Duodenal mucosa (tissue), 2 donors: ENCODE measurements around the gene NXPH1.

ENCODE experiments used
- H3K27ac ChIP-seq: one replicate; pipeline ENCODE4 v1.7.0; 2013; ENCODE audit warnings: low read depth, low read length
- H3K27me3 ChIP-seq, 2 donors: one replicate each; pipeline ENCODE4 v1.7.0; 2013; ENCODE audit warnings: low read length in 2 of 2, control low read depth in 1 of 2; ENCODE audit not compliant: insufficient read depth in 2 of 2, control insufficient read depth in 1 of 2
- H3K36me3 ChIP-seq, 2 donors: one replicate each; pipeline ENCODE4 v1.7.0; 2013; ENCODE audit warnings: low read length in 2 of 2, control low read depth in 1 of 2; ENCODE audit not compliant: insufficient read depth in 2 of 2, control insufficient read depth in 1 of 2
- H3K4me1 ChIP-seq, 2 donors: one replicate each; pipeline ENCODE4 v1.7.0; 2013; ENCODE audit warnings: low read length in 2 of 2, control low read depth in 1 of 2; ENCODE audit not compliant: insufficient read depth in 2 of 2, control insufficient read depth in 1 of 2
- H3K4me3 ChIP-seq, 2 donors: one replicate each; pipeline ENCODE4 v1.7.0; 2013; ENCODE audit warnings: low read length in 2 of 2, low read depth in 1 of 2
- H3K9ac ChIP-seq, 2 donors: one replicate each; pipeline ENCODE4 v1.7.0; 2013; ENCODE audit warnings: low read length in 2 of 2, low read depth in 1 of 2
- H3K9me3 ChIP-seq, 2 donors: one replicate each; pipeline ENCODE4 v1.7.0; 2013; ENCODE audit warnings: low read length in 2 of 2, control low read depth in 1 of 2; ENCODE audit not compliant: control insufficient read depth in 1 of 2

The NXPH1 gene

GRCh38 chr7:8499128-8499527 is 65.7 kb downstream of the NXPH1 start:
- H3K4me1 ChIP-seq = no peaks in the 10 kb centered on the region
- H3K27ac ChIP-seq = no peak overlapping the region
- H3K36me3 ChIP-seq = no peaks in the 10 kb centered on the region
- H3K4me3 ChIP-seq = no peak overlapping the region
- H3K9ac ChIP-seq = no peak overlapping the region
- H3K27me3 ChIP-seq = no peaks in the 10 kb centered on the region
- H3K9me3 ChIP-seq = peaks cover 0 to 2% of the 10 kb centered on the region in 2 donors

GRCh38 chr7:8500286-8500685 is 66.9 kb downstream of the NXPH1 start:
- Histone ChIP-seq H3K9ac (no peak overlapping the region), H3K36me3 (no peaks in the 10 kb centered on the region), H3K27ac (no peak overlapping the region), H3K9me3 (peaks cover 0 to 2% of the 10 kb centered on the region in 2 donors), H3K4me1 (no peaks in the 10 kb centered on the region), H3K27me3 (no peaks in the 10 kb centered on the region), H3K4me3 (no peak overlapping the region)

- Histone ChIP-seq H3K4me1 (no peaks in the 10 kb centered on the region), H3K27ac (no peak overlapping the region), H3K4me3 (no peak overlapping the region), H3K27me3 (no peaks in the 10 kb centered on the region), H3K9me3 (no peaks in the 10 kb centered on the region), H3K36me3 (no peaks in the 10 kb centered on the region), H3K9ac (no peak overlapping the region)
Measured at GRCh38 chr7:8507566-8507965, 74.2 kb downstream of the NXPH1 start.

- H3K36me3 ChIP-seq = no peaks in the 10 kb centered on the region
- H3K27ac ChIP-seq = no peak overlapping the region
- H3K27me3 ChIP-seq = no peaks in the 10 kb centered on the region
- no peak overlapping the region for H3K9ac ChIP-seq
- H3K4me3 ChIP-seq = no peak overlapping the region
- H3K9me3 ChIP-seq = no peaks in the 10 kb centered on the region
- H3K4me1 ChIP-seq = no peaks in the 10 kb centered on the region
Measured at GRCh38 chr7:8509621-8510020, 76.2 kb downstream of the NXPH1 start.

- no peaks in the 10 kb centered on the region for H3K36me3 ChIP-seq
- no peaks in the 10 kb centered on the region for H3K4me1 ChIP-seq
- H3K4me3 ChIP-seq = no peak overlapping the region
- no peaks in the 10 kb centered on the region for H3K9me3 ChIP-seq
- no peak overlapping the region for H3K9ac ChIP-seq
- no peak overlapping the region for H3K27ac ChIP-seq
- H3K27me3 ChIP-seq = no peaks in the 10 kb centered on the region
Measured at GRCh38 chr7:8511855-8512254, 78.4 kb downstream of the NXPH1 start.

GRCh38 chr7:8514781-8515519 is 81.5 kb downstream of the NXPH1 start:
- no peaks in the 10 kb centered on the region for H3K9me3 ChIP-seq
- H3K9ac ChIP-seq = no peak overlapping the region
- H3K27me3 ChIP-seq = no peaks in the 10 kb centered on the region
- H3K36me3 ChIP-seq = no peaks in the 10 kb centered on the region
- H3K27ac ChIP-seq = no peak overlapping the region
- H3K4me3 ChIP-seq = no peak overlapping the region
- no peaks in the 10 kb centered on the region for H3K4me1 ChIP-seq

- H3K9ac ChIP-seq = no peak overlapping the region
- no peaks in the 10 kb centered on the region for H3K4me1 ChIP-seq
- no peak overlapping the region for H3K4me3 ChIP-seq
- H3K36me3 ChIP-seq = no peaks in the 10 kb centered on the region
- no peak overlapping the region for H3K27ac ChIP-seq
- H3K9me3 ChIP-seq = no peaks in the 10 kb centered on the region
- H3K27me3 ChIP-seq = no peaks in the 10 kb centered on the region
Measured at GRCh38 chr7:8515640-8516185, 82.3 kb downstream of the NXPH1 start.

GRCh38 chr7:8516976-8517375 is 83.6 kb downstream of the NXPH1 start:
- Histone ChIP-seq H3K9ac (no peak overlapping the region), H3K27ac (no peak overlapping the region), H3K9me3 (no peaks in the 10 kb centered on the region), H3K4me1 (no peaks in the 10 kb centered on the region), H3K36me3 (no peaks in the 10 kb centered on the region), H3K27me3 (no peaks in the 10 kb centered on the region), H3K4me3 (no peak overlapping the region)

GRCh38 chr7:8528311-8528710 is 94.9 kb downstream of the NXPH1 start:
- no peak overlapping the region for H3K27ac ChIP-seq
- H3K36me3 ChIP-seq = no peaks in the 10 kb centered on the region
- H3K9ac ChIP-seq = no peak overlapping the region
- H3K27me3 ChIP-seq = no peaks in the 10 kb centered on the region
- H3K9me3 ChIP-seq = peaks cover 4 to 5% of the 10 kb centered on the region in 2 donors
- no peak overlapping the region for H3K4me3 ChIP-seq
- H3K4me1 ChIP-seq = no peaks in the 10 kb centered on the region

GRCh38 chr7:8531991-8532515 is 98.6 kb downstream of the NXPH1 start:
- Histone ChIP-seq H3K4me3 (no peak overlapping the region), H3K9me3 (no peaks in the 10 kb centered on the region), H3K27ac (no peak overlapping the region), H3K36me3 (no peaks in the 10 kb centered on the region), H3K4me1 (no peaks in the 10 kb centered on the region), H3K9ac (no peak overlapping the region), H3K27me3 (no peaks in the 10 kb centered on the region)
